Neural progenitor cell (in vitro differentiated cells): Measurements from ENCODE around the gene LHX1. TPM values are rescaled to one million over a fixed set of nuclear protein-coding genes. Genes with fewer than 3 reads are reported as not detected.

Experiments used
- DNase-seq: peaks from one replicate; pipeline ENCODE4 v3.0.0-alpha.2; 2016; ENCODE audit warnings: low spot score
- H2AFZ ChIP-seq: fragments of 200-600 bp; sonication (generic); replicated peaks from 2 replicates; pipeline ENCODE4 v1.6.1; 2016; ENCODE audit warnings: antibody characterized with exemption
- H3F3A ChIP-seq: fragments of 200-600 bp; sonication (generic); 2 replicates; pipeline ENCODE4 v1.6.1; 2016; ENCODE audit warnings: antibody characterized with exemption, low read depth
- H3K27ac ChIP-seq: fragments of 200-600 bp; sonication (generic); 2 replicates; pipeline ENCODE4 v1.5.1; 2016; ENCODE audit warnings: mild to moderate bottlenecking
- H3K27me3 ChIP-seq: fragments of 200-600 bp; sonication (generic); 2 replicates; pipeline ENCODE4 v1.6.1; 2016; ENCODE audit warnings: mild to moderate bottlenecking, moderate library complexity
- H3K36me3 ChIP-seq: fragments of 200-600 bp; sonication (generic); 2 replicates; pipeline ENCODE4 v1.5.1; 2016
- H3K4me1 ChIP-seq: fragments of 200-600 bp; sonication (generic); 2 replicates; pipeline ENCODE4 v1.6.1; 2016; ENCODE audit warnings: mixed run types
- H3K4me2 ChIP-seq: fragments of 200-600 bp; sonication (generic); 2 replicates; pipeline ENCODE4 v1.6.1; 2016
- H3K4me3 ChIP-seq: fragments of 200-600 bp; sonication (generic); 2 replicates; pipeline ENCODE4 v1.5.1; 2016
- H3K79me2 ChIP-seq: fragments of 200-600 bp; sonication (generic); 2 replicates; pipeline ENCODE4 v1.6.1; 2016; ENCODE audit warnings: low read depth
- H3K9ac ChIP-seq: fragments of 200-600 bp; sonication (generic); 2 replicates; pipeline ENCODE4 v1.6.1; 2016
- H3K9me3 ChIP-seq: fragments of 200-600 bp; sonication (generic); 2 replicates; pipeline ENCODE4 v1.5.1; 2016; ENCODE audit warnings: low read depth
- H4K20me1 ChIP-seq: fragments of 200-600 bp; sonication (generic); 2 replicates; pipeline ENCODE4 v1.6.1; 2016; ENCODE audit warnings: low read depth
- H3K27ac Mint-ChIP-seq: 3 replicates; pipeline ENCODE4 v1.8.0; 2021; ENCODE audit warnings: mixed read lengths
- H3K27me3 Mint-ChIP-seq: 2 replicates; pipeline ENCODE4 v1.8.0; 2022; ENCODE audit warnings: low read depth, mild to moderate bottlenecking, inconsistent platforms, moderate library complexity, mixed read lengths; ENCODE audit not compliant: insufficient read depth
- H3K36me3 Mint-ChIP-seq: 3 replicates; pipeline ENCODE4 v1.8.0; 2021; ENCODE audit warnings: mixed read lengths
- H3K4me1 Mint-ChIP-seq: 3 replicates; pipeline ENCODE4 v1.8.0; 2021; ENCODE audit warnings: mixed read lengths
- H3K4me3 Mint-ChIP-seq: 3 replicates; pipeline ENCODE4 v1.8.0; 2021; ENCODE audit warnings: mild to moderate bottlenecking, moderate library complexity, mixed read lengths
- H3K9me3 Mint-ChIP-seq: 3 replicates; pipeline ENCODE4 v1.8.0; 2020; ENCODE audit warnings: mixed read lengths
- CTCF ChIP-seq: fragments of 200-600 bp; sonication (generic); IDR thresholded peaks from 2 replicates; pipeline ENCODE4 v1.5.1; 2017; ENCODE audit warnings: antibody characterized with exemption, mild to moderate bottlenecking
- EZH2 ChIP-seq: fragments of 200-600 bp; sonication (generic); IDR thresholded peaks from 2 replicates; pipeline ENCODE4 v1.6.1; 2017; ENCODE audit warnings: antibody characterized with exemption, mild to moderate bottlenecking, moderate library complexity
- EZH2phosphoT487 ChIP-seq: fragments of 200-600 bp; sonication (generic); IDR thresholded peaks from 2 replicates; pipeline ENCODE4 v1.6.1; 2017; ENCODE audit warnings: antibody characterized with exemption
- total RNA-seq: library from RNA; depleted of rRNA; stranded (reverse); fragments of >200 nt; gene quantifications from 2 replicates; pipeline ENCODE4 v1.2.3, GENCODE V29; 2015; ENCODE audit warnings: low replicate concordance

The LHX1 gene
- total RNA-seq, 1 donor from 2014 or later = not detected

DNA sequence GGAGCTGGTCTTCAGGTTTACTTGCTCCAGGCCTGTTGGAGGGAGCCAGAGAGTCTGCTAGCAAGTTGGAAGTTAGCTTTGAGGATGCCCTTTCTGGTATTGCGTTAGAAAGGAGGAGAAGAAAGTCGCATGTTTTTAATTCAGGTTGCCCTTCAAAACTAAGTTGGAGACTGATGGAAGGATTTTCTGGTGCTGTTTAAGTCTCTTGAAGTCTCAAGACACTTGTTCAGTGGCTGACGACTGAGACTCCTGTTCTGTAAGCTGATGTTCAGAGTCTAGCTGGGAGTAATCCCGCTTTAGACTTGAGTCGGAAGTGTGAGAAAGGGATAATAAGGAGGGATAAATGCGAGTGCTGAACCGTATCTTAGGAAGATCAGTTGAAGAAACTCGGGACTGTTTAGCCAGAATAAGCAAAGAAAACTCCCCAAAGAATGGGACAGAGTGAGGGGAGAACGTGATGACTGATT, 12.2 kb downstream of the LHX1 start:
- Mint-ChIP-seq H3K36me3 (peaks cover 17% of the 10 kb centered on the region), H3K27ac (no peak overlapping the region), H3K9me3 (no peaks in the 10 kb centered on the region), H3K4me1 (peaks cover 32% of the 10 kb centered on the region), H3K27me3 (peaks cover 37% of the 10 kb centered on the region), H3K4me3 (peak overlapping the region; percentile 87)
- Histone ChIP-seq H4K20me1 (peaks cover 46% of the 10 kb centered on the region), H3K9ac (no peak overlapping the region), H3K4me3 (peak overlapping the region; percentile 56), H3K9me3 (no peaks in the 10 kb centered on the region), H3K79me2 (peaks cover 28% of the 10 kb centered on the region), H3K27me3 (peaks cover 41% of the 10 kb centered on the region), H3K27ac (no peak overlapping the region), H3K36me3 (peaks cover 5% of the 10 kb centered on the region), H2AFZ (peak overlapping the region; percentile 77), H3K4me2 (peak overlapping the region; percentile 73), H3K4me1 (peaks cover 10% of the 10 kb centered on the region), H3F3A (peaks cover 39% of the 10 kb centered on the region)
- TF ChIP-seq EZH2phosphoT487 (no peak), EZH2 (no peak), CTCF (no peak)
- DNase-seq = peak; percentile 50

DNA sequence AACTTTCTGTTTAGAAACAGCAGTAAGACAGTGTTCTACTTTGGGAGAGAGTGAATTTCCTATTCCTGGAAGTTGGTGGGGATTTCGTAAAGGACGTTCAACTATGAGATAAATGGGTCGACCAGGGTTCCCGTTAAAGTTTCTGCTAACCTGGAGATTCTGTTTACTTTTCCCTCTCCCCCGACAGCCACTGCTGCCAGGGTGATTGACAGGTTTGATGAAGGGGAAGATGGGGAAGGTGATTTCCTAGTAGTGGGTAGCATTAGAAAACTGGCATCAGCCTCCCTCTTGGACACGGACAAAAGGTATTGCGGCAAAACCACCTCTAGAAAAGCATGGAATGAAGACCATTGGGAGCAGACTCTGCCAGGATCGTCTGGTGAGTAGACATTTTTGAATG, 12.8 kb downstream of the LHX1 start:
- Histone ChIP-seq H3K27ac (no peak overlapping the region), H2AFZ (no peak overlapping the region), H3F3A (peaks cover 34% of the 10 kb centered on the region), H3K4me1 (peaks cover 10% of the 10 kb centered on the region), H3K4me2 (peak overlapping the region; percentile 73), H3K27me3 (peaks cover 36% of the 10 kb centered on the region), H3K4me3 (peak overlapping the region; percentile 56), H3K9me3 (no peaks in the 10 kb centered on the region), H3K79me2 (peaks cover 28% of the 10 kb centered on the region), H3K9ac (no peak overlapping the region), H3K36me3 (peaks cover 5% of the 10 kb centered on the region), H4K20me1 (peaks cover 41% of the 10 kb centered on the region)
- peaks cover 33% of the 10 kb centered on the region for H3K27me3 Mint-ChIP-seq
- peaks cover 32% of the 10 kb centered on the region for H3K4me1 Mint-ChIP-seq
- no peak for TF ChIP-seq EZH2
- no peak for TF ChIP-seq CTCF
- no peak for TF ChIP-seq EZH2phosphoT487
- H3K4me3 Mint-ChIP-seq = peak overlapping the region; percentile 87
- H3K9me3 Mint-ChIP-seq = no peaks in the 10 kb centered on the region
- H3K27ac Mint-ChIP-seq = no peak overlapping the region
- no peak for DNase-seq
- peaks cover 19% of the 10 kb centered on the region for H3K36me3 Mint-ChIP-seq

GRCh38 chr17:36951084-36951789, 14.0 kb downstream of the LHX1 start:
- no peak overlapping the region for H3K4me2 ChIP-seq
- DNase-seq = no peak
- no peak overlapping the region for H3K27ac Mint-ChIP-seq

More at GRCh38 chr17:36951084-36951789, 14.0 kb downstream of the LHX1 start:
- H3K4me3 ChIP-seq = no peak overlapping the region
- no peak overlapping the region for H3K9ac ChIP-seq
- H3K4me1 Mint-ChIP-seq = peaks cover 32% of the 10 kb centered on the region
- peaks cover 25% of the 10 kb centered on the region for H3F3A ChIP-seq
- peaks cover 5% of the 10 kb centered on the region for H3K36me3 ChIP-seq
- H3K27ac ChIP-seq = no peak overlapping the region
- no peak overlapping the region for H2AFZ ChIP-seq
- peaks cover 28% of the 10 kb centered on the region for H3K79me2 ChIP-seq
- no peak overlapping the region for H3K4me3 Mint-ChIP-seq
- TF ChIP-seq CTCF (no peak), EZH2phosphoT487 (no peak), EZH2 (no peak)
- H3K36me3 Mint-ChIP-seq = peaks cover 26% of the 10 kb centered on the region
- H3K9me3 Mint-ChIP-seq = no peaks in the 10 kb centered on the region
- H3K9me3 ChIP-seq = no peaks in the 10 kb centered on the region
- H3K27me3 ChIP-seq = peaks cover 24% of the 10 kb centered on the region
- peaks cover 23% of the 10 kb centered on the region for H3K27me3 Mint-ChIP-seq
- peaks cover 29% of the 10 kb centered on the region for H4K20me1 ChIP-seq
- H3K4me1 ChIP-seq = peaks cover 10% of the 10 kb centered on the region
